ENCODE data around the gene GPER1. TPM values are rescaled to one million over a fixed set of nuclear protein-coding genes. Genes with fewer than 3 reads are reported as not detected.

GPER1 gene
- total and polyA plus RNA-seq, 4 donors, result 2.9 to 23.1 (median 7.4) TPM

DNA sequence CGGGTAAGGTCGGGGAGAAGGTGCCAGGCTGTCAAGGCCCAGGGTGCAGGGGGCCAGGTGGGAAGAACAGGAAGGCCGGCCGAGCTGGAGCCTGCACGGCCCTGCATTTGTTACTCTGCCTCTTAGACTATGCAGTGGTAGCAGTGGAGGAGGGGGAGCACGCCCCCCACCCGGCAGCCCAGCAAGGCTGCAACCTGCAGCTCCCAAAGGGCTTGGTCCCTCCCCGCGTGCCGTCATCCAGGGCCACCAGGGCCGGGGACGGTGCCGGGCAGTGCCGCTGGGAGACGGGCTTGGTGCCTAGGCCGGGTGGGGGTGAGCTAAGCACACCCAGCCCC is 7.0 kb upstream of the GPER1 start:
- no peaks in the 10 kb centered on the region for H3K36me3 ChIP-seq (ENCODE audit: control insufficient read depth in 4 of 4, insufficient read depth in 3 of 4, low read depth in 1 of 4, low read length in 3 of 4)
- H3K9ac ChIP-seq (ENCODE audit: low read depth in 1 of 2, low read length in 2 of 2), result no peak overlapping the region
- TF ChIP-seq JUND (IDR thresholded peaks at IDR 0.05) (no peak), HNF4G (IDR thresholded peaks at IDR 0.05) (no peak), FOXA1 (IDR thresholded peaks at IDR 0.05) (no peak)
- TF ChIP-seq, protein P1, sequence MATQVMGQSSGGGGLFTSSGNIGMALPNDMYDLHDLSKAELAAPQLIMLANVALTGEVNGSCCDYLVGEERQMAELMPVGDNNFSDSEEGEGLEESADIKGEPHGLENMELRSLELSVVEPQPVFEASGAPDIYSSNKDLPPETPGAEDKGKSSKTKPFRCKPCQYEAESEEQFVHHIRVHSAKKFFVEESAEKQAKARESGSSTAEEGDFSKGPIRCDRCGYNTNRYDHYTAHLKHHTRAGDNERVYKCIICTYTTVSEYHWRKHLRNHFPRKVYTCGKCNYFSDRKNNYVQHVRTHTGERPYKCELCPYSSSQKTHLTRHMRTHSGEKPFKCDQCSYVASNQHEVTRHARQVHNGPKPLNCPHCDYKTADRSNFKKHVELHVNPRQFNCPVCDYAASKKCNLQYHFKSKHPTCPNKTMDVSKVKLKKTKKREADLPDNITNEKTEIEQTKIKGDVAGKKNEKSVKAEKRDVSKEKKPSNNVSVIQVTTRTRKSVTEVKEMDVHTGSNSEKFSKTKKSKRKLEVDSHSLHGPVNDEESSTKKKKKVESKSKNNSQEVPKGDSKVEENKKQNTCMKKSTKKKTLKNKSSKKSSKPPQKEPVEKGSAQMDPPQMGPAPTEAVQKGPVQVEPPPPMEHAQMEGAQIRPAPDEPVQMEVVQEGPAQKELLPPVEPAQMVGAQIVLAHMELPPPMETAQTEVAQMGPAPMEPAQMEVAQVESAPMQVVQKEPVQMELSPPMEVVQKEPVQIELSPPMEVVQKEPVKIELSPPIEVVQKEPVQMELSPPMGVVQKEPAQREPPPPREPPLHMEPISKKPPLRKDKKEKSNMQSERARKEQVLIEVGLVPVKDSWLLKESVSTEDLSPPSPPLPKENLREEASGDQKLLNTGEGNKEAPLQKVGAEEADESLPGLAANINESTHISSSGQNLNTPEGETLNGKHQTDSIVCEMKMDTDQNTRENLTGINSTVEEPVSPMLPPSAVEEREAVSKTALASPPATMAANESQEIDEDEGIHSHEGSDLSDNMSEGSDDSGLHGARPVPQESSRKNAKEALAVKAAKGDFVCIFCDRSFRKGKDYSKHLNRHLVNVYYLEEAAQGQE (IDR thresholded peaks at IDR 0.05), result no peak
- TF ChIP-seq, protein P2, sequence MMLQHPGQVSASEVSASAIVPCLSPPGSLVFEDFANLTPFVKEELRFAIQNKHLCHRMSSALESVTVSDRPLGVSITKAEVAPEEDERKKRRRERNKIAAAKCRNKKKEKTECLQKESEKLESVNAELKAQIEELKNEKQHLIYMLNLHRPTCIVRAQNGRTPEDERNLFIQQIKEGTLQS (IDR thresholded peaks at IDR 0.05), result no peak
- 92% methylated on average over 16 of the region's 16 CpGs for WGBS
- DNase-seq (ENCODE audit: low spot score), result no peak
- H3K9me3 ChIP-seq (ENCODE audit: control insufficient read depth in 4 of 4, low read length in 3 of 4), result no peaks in the 10 kb centered on the region
- H3K27ac ChIP-seq (ENCODE audit: low read depth in 1 of 2, low read length in 2 of 2), result no peak overlapping the region
- H3K27me3 ChIP-seq (ENCODE audit: control insufficient read depth in 4 of 4, insufficient read depth in 4 of 4, low read length in 3 of 4), result no peaks in the 10 kb centered on the region
- no peaks in the 10 kb centered on the region for H3K4me1 ChIP-seq (ENCODE audit: control insufficient read depth in 4 of 4, insufficient read depth in 4 of 4, low read length in 3 of 4)
- H3K4me3 ChIP-seq (ENCODE audit: low read depth in 1 of 3, low read length in 3 of 3), result no peak overlapping the region

DNA sequence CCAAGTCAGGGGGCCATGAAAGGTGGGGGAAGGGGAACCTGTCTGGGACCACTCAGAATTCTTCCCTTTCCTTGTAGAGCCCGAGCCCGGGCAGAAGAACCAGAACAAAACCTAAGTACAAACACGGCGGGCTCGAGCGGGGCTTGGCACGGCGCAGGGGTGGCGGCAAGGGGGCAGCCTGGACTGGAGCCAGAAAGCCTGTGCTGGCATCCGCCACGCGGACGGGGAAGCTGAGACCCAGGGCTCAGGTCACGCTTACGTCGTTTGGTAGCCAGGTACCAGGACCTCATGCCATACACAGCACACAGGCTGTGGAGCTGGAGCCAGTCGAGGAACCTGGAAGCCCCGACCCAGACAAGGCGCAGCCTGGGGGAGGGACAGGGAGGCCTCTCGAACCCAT is 6.6 kb upstream of the GPER1 start:
- Histone ChIP-seq H3K9me3 (ENCODE audit: control insufficient read depth in 4 of 4, low read length in 3 of 4) (no peaks in the 10 kb centered on the region), H3K4me3 (ENCODE audit: low read depth in 1 of 3, low read length in 3 of 3) (no peak overlapping the region), H3K27me3 (ENCODE audit: control insufficient read depth in 4 of 4, insufficient read depth in 4 of 4, low read length in 3 of 4) (no peaks in the 10 kb centered on the region), H3K9ac (ENCODE audit: low read depth in 1 of 2, low read length in 2 of 2) (no peak overlapping the region), H3K4me1 (ENCODE audit: control insufficient read depth in 4 of 4, insufficient read depth in 4 of 4, low read length in 3 of 4) (peaks cover 0 to under 1% (median under 1%) of the 10 kb centered on the region in 4 donors), H3K27ac (ENCODE audit: low read depth in 1 of 2, low read length in 2 of 2) (no peak overlapping the region), H3K36me3 (ENCODE audit: control insufficient read depth in 4 of 4, insufficient read depth in 3 of 4, low read depth in 1 of 4, low read length in 3 of 4) (no peaks in the 10 kb centered on the region)
- TF ChIP-seq, protein P3, sequence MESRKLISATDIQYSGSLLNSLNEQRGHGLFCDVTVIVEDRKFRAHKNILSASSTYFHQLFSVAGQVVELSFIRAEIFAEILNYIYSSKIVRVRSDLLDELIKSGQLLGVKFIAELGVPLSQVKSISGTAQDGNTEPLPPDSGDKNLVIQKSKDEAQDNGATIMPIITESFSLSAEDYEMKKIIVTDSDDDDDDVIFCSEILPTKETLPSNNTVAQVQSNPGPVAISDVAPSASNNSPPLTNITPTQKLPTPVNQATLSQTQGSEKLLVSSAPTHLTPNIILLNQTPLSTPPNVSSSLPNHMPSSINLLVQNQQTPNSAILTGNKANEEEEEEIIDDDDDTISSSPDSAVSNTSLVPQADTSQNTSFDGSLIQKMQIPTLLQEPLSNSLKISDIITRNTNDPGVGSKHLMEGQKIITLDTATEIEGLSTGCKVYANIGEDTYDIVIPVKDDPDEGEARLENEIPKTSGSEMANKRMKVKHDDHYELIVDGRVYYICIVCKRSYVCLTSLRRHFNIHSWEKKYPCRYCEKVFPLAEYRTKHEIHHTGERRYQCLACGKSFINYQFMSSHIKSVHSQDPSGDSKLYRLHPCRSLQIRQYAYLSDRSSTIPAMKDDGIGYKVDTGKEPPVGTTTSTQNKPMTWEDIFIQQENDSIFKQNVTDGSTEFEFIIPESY (IDR thresholded peaks at IDR 0.05), result no peak
- TF ChIP-seq YY1 (IDR thresholded peaks at IDR 0.05), result no peak
- TF ChIP-seq, protein P1 (IDR thresholded peaks at IDR 0.05), result no peak
- no peak for TF ChIP-seq GABPA (IDR thresholded peaks at IDR 0.05 in 1 of 2, conservative IDR thresholded peaks at IDR 0.05 in 1 of 2)
- no peak for TF ChIP-seq RAD21 (IDR thresholded peaks at IDR 0.05)
- no peak for TF ChIP-seq JUND (IDR thresholded peaks at IDR 0.05)
- TF ChIP-seq, protein P4, sequence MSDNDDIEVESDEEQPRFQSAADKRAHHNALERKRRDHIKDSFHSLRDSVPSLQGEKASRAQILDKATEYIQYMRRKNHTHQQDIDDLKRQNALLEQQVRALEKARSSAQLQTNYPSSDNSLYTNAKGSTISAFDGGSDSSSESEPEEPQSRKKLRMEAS (IDR thresholded peaks at IDR 0.05), result no peak
- WGBS, result 89% methylated on average over 20 of the region's 20 CpGs
- no peak for DNase-seq (ENCODE audit: low spot score)
